ENCODE measurements around the gene LIMK1.
"Not testable (repeated sequence)": the region's sequence is repeated elsewhere in the genome, so short reads cannot be mapped to it uniquely, and the experiment has no call there.

LIMK1 gene

DNA sequence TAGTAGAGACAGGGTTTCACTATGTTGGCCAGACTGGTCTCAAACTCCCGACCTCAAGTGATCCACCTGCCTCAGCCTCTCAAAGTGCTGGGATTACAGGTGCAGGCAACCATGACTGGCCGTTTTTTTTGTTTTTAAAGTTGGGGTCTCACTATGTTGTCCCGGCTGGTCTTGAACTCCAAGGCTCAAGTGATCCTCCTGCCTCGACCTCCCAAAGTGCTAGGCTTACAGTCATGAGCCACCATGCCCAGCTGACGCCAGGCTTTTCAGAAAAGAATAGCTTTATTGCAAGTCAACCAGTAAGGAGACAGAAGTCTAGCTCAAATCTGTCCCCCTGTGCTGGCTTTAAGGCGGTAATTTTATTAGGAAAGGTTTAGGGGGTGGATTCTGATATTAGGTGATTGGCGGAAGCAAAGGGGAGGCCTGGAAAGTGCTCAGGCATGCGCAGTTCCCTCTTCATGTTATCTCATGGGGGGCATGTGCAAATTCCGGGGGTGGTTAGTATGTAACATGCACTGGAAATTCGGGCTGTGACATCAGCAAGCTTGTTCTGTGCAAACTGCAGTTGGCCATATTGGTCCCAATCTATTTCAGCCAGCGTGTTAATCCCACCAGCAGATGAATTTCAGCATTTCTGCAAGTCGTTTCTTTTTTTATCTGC is 42.7 kb downstream of the LIMK1 start:
- DNase-seq (ENCODE audit: low read depth) = no peak

DNA sequence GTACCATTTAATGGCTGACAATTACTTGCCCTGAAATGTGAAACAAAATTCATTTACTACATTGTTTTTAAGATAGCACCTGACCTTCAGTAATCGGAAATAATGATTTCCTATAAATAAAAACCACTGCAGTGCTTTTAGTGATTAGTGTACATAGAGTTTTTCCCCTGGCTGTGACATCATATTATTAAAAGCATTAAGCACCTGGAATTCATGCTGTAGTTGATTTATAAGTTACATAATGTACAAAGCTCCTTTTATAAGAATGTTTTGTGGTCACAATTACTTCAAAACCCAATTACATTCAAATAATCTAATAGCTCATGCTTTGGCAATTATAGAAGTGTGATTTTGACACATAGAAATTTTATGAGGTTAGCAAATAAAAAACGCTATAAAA is 46.3 kb downstream of the LIMK1 start:
- DNase-seq (ENCODE audit: low read depth) = no peak

DNA sequence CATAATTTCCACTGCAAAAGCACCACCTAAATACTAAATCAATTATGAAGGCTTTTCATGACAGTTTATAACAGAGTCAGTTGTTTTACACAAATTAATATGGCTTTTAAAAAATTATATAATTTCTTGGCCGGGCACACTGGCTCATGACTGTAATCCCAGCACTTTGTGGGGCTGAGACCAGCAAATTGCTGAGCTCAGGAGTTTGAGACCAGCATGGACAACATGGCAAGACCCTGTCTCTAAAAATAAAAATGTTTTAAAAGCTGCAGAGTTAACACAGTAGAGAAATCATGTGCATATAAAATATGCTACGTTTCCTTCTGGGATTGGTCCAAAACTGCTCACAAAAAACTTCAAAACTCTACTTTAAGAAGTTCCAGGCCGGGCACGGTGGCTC is 46.9 kb downstream of the LIMK1 start:
- DNase-seq (ENCODE audit: low read depth) = no peak

DNA sequence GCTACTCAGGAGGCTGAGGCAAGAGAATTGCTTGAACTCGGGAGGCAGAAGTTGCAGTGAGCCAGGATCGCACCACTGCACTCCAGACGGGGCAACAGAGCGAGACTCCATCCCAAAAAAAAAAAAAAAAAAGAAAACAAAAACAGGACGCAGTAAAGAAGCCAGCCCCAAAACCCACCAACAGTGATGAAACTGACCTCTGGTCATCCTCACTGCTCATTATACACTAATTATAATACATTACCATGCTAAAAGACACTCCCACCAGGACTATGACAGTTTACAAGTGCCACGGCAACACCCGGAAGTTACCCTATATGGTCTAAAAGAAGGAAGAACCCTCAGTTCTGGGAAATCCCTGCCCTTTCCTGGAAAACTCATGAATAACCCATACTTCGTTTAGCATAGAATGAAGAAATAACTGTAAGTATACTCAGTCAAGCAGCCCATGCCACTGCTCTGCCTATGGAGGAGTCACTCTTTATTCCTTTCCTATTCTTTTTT is 50.6 kb downstream of the LIMK1 start:
- no peak for DNase-seq (ENCODE audit: low read depth)

DNA sequence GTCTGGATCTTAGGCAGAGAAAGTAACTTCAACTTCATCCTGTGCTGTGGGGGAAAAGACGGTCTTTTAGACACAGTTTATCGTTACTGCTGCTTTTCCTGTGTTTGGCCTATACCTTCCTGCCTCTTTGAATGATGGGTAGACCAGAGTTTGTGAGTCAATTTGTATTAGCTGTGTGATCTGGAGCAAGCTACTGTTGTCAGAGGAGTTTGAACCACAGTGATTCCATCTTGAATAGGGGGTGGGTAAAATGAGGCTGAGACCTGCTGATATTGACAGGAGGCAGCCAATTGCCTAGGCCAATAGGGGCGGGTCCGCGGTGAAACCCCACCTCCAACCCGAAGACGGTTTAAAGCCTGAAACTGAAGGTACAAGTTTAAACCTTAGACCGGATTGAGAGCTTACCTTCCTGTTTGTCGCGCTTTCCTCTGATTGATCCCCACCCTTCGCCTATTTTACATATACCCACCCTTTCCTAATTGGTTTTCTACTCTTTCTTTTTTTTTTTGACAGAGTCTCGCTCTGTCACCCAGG is 54.8 kb downstream of the LIMK1 start:
- no peak for DNase-seq (ENCODE audit: low read depth)

DNA sequence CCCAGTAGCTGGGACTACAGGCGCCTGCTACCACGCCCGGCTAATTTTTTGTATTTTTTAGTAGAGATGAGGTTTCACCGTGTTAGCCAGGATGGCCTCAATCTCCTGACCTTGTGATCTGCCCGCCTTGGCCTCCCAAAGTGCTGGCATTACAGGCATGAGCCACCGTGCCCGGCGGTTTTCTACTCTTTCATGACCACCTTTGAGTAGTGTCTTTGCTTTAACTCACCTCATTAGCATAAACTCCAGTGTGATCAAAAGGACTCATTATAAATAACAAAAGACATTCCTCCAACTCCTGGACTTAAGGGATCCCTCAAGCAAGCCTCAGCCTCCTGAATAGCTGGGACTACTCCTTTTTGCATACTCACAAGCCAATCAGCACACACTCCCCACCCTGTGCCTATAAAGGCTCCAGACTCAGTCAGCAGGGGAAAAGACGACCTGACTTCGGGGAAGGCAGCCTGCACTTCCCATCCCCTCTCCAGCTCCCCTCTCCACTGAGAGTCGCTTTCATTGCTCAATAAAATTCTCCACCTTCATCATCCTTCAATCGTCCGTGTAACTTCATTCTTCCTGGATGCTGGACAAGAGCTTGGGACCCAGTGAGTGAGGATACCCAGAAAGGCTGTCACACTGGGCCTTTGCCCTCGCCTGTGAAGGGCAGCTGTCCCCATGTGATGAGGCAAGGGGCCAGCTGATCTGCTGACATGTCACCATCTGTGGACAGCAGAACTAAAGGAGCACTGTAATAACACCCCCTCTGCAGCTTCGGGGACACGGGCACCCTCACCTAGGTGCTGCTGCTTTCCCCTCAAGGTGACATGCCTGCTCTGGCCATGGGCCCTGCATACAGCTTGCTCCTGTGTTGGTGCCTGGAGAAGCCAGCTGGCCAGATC is 55.6 kb downstream of the LIMK1 start:
- DNase-seq (ENCODE audit: low read depth) = no peak

DNA sequence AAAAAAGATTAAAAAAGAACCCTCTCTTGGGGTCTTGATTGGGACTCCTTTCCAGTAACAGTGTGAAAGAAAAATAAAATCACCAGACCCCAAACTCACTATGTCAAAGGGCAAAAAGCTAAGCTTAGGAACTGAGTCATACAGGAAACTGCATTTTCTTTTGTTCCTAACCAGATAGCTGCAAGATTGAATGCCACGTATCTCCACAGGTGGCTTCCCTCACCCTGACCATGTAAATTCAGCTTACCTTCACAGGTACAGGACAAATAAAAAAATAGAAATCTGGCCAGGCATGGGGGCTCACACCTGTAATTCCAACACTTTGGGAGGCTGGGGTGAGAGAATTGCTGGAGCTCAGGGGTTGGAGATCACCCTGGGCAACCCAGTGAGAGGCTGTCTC is 58.1 kb downstream of the LIMK1 start:
- DNase-seq (ENCODE audit: low read depth) = peak; percentile 31

DNA sequence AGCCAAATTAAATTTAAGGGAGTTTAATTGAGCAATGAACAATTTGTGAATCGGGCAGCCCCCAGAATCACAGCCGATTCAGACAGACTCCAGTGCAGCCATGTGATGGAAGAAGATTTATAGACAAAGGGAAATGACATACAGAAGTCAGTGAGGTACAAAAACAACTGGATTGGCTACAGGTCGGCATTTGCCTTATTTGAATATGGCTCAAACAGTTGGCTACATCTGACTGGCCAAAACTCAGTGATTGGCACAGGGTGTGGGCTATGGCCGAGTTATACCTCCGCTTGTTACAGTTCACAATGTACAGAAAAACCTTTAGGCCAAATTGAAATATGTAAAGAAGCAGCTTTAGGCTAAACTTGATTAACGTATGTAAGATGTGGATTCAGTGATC is 59.8 kb downstream of the LIMK1 start:
- no peak for DNase-seq (ENCODE audit: low read depth)

GRCh38 chr7:74148491-74148890 is 64.9 kb downstream of the LIMK1 start:
- no peak for DNase-seq (ENCODE audit: low read depth)

- no peak for DNase-seq (ENCODE audit: low read depth)
Observed at GRCh38 chr7:74149071-74149470, 65.5 kb downstream of the LIMK1 start.

DNA sequence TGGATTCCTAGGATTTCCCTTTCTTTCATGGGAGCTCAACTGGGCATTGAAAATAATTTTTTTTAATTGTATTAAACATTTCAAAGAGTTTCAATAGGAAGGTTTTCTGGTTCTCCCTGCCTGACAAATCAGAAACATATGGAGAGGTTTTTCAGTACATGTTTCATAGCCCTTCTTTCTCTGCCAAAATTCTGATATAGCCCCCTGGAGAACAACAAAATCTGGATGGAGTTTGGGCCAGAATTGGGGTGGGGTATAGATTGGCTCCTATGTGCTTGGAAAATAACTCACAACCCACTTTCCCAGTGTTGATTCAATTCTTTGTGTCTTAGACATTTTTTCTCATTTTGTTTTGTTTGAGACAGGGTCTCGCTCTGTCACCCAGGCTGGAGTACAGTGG is 66.0 kb downstream of the LIMK1 start:
- no peak for DNase-seq (ENCODE audit: low read depth)

GRCh38 chr7:74153736-74154135 is 70.1 kb downstream of the LIMK1 start:
- peak; percentile 39 for DNase-seq (ENCODE audit: low read depth)

GRCh38 chr7:74155810-74156395 is 72.3 kb downstream of the LIMK1 start:
- no peak for DNase-seq (ENCODE audit: low read depth)

GRCh38 chr7:74157605-74158004 is 74.0 kb downstream of the LIMK1 start:
- no peak for DNase-seq (ENCODE audit: low read depth)

- DNase-seq (ENCODE audit: low read depth) = peak; percentile 37
Observed at GRCh38 chr7:74164985-74165456, 81.4 kb downstream of the LIMK1 start.

DNA sequence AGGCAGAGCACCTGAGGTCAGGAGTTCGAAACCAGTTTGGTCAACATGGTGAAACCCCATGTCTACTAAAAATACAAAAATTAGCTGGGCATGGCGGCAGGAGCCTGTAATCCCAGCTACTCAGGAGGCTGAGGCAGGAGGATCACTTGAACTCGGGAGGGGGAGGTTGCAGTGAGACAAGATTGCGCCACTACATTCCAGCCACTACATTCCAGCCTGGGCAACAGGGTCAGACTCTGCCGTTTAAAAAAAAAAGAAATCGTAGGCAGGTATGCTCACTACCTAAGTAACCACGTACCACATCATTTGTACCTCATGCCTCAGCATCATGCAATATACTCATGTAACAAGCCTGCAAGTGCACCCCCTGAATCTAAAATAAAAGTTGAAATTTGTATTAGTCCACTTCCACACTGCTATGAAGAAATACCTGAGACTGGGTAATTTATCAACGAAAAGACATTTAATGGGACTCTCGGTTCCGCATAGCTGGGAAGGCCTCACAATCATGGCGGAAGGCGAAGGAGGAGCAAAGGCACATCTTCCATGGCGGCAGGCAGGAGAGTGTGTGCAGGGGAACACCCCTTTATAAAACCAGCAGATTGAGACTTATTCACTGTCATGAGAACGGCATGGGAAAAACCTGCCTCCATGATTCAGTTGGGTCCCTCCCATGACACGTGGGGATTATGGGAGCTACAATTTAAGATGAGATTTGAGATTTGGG is 82.4 kb downstream of the LIMK1 start:
- DNase-seq (ENCODE audit: low read depth) = no peak

GRCh38 chr7:74167324-74167723 is 83.7 kb downstream of the LIMK1 start:
- not testable (repeated sequence) for DNase-seq (ENCODE audit: low read depth)

All from ELR (cell line).